WTC11 (cell line): Measurements from ENCODE around the gene NAV2. TPM values are rescaled to one million over a fixed set of nuclear protein-coding genes. Genes with fewer than 3 reads are reported as not detected.
A peak's percentile ranks its signal among the peaks of the same experiment; 100 is the strongest.

ENCODE experiments used
- ATAC-seq: fragments of 200-7000 bp; cut with Tn5 transposase; 2 replicates; pipeline ENCODE4 v1.10.0; 2021; ENCODE audit warnings: mild to moderate bottlenecking, moderate library complexity
- CTCF ChIA-PET: fragments of 300-600 bp; sonication (Branson Sonifier 250); formaldehyde crosslinking; loops from one replicate; lab custom pipeline; 2021; ENCODE audit warnings: antibody characterized with exemption; lab: Charles Lee
- POLR2A ChIA-PET: fragments of 350-600 bp; sonication (Branson Sonifier 250); formaldehyde crosslinking; loops from one replicate; lab custom pipeline; 2021; ENCODE audit warnings: antibody characterized with exemption; lab: Charles Lee
- DNase-seq: peaks from one replicate; pipeline ENCODE4 v3.0.0; 2021; ENCODE audit warnings: low spot score
- H3K27ac Mint-ChIP-seq: 2 replicates; pipeline ENCODE4 v1.8.0; 2021; ENCODE audit warnings: mixed read lengths
- H3K27me3 Mint-ChIP-seq: 2 replicates; pipeline ENCODE4 v1.8.0; 2021; ENCODE audit warnings: low read depth, mild to moderate bottlenecking, moderate library complexity, mixed read lengths
- H3K36me3 Mint-ChIP-seq: 2 replicates; pipeline ENCODE4 v1.8.0; 2021; ENCODE audit warnings: mixed read lengths
- H3K4me1 Mint-ChIP-seq: 2 replicates; pipeline ENCODE4 v1.8.0; 2022; ENCODE audit warnings: mixed read lengths
- H3K4me3 Mint-ChIP-seq: 2 replicates; pipeline ENCODE4 v1.8.0; 2021; ENCODE audit warnings: mild to moderate bottlenecking, moderate library complexity, mixed read lengths
- H3K9me3 Mint-ChIP-seq: 2 replicates; pipeline ENCODE4 v1.8.0; 2021; ENCODE audit warnings: mixed read lengths
- CDX4 ChIP-seq: fragments of 250-450 bp; sonication (Bioruptor Pico); IDR thresholded peaks from 2 replicates; pipeline ENCODE4 v1.9.0; 2021; ENCODE audit warnings: moderate library complexity, mild to moderate bottlenecking, inconsistent platforms, borderline replicate concordance
- CTCF ChIP-seq: fragments of 200-600 bp; IDR thresholded peaks from 2 replicates; pipeline ENCODE4 v1.8.0; 2022; ENCODE audit warnings: antibody characterized with exemption
- EMX1 ChIP-seq: fragments of 250-450 bp; sonication (Bioruptor Pico); IDR thresholded peaks from 2 replicates; pipeline ENCODE4 v1.8.0; 2021; ENCODE audit warnings: mild to moderate bottlenecking
- ESRRA ChIP-seq: sonication (generic); formaldehyde crosslinking; IDR thresholded peaks from 2 replicates; pipeline ENCODE4 v1.8.1; 2022; ENCODE audit warnings: mild to moderate bottlenecking, missing genetic modification reagents, borderline replicate concordance
- ETV6 ChIP-seq: sonication (generic); formaldehyde crosslinking; IDR thresholded peaks from 2 replicates; pipeline ENCODE4 v1.8.1; 2022; ENCODE audit warnings: mild to moderate bottlenecking, missing genetic modification reagents
- GABPB1 ChIP-seq: sonication (generic); formaldehyde crosslinking; IDR thresholded peaks from 2 replicates; pipeline ENCODE4 v1.8.1; 2023; ENCODE audit warnings: mild to moderate bottlenecking, missing genetic modification reagents
- HMGA2 ChIP-seq: fragments of 250-450 bp; sonication (Bioruptor Pico); IDR thresholded peaks from 2 replicates; pipeline ENCODE4 v1.4.0; 2021; ENCODE audit warnings: mild to moderate bottlenecking, moderate library complexity
- IRF2 ChIP-seq: sonication (generic); formaldehyde crosslinking; IDR thresholded peaks from 2 replicates; pipeline ENCODE4 v1.8.0; 2022; ENCODE audit warnings: low read depth, missing genetic modification reagents, borderline replicate concordance
- MXD4 ChIP-seq: fragments of 250-450 bp; sonication (Bioruptor Pico); IDR thresholded peaks from 2 replicates; pipeline ENCODE4 v1.8.0; 2021; ENCODE audit warnings: mild to moderate bottlenecking, moderate library complexity, borderline replicate concordance
- NR1H2 ChIP-seq: sonication (generic); formaldehyde crosslinking; IDR thresholded peaks from 2 replicates; pipeline ENCODE4 v1.9.0; 2021; ENCODE audit warnings: mild to moderate bottlenecking, moderate library complexity, missing genetic modification reagents
- NR3C1 ChIP-seq: sonication (generic); formaldehyde crosslinking; conservative IDR thresholded peaks from 2 replicates; pipeline ENCODE4 v1.8.1; 2023; ENCODE audit warnings: low read depth, mild to moderate bottlenecking, missing genetic modification reagents
- OVOL2 ChIP-seq: fragments of 250-450 bp; sonication (Bioruptor Pico); IDR thresholded peaks from 2 replicates; pipeline ENCODE4 v1.9.0; 2021; ENCODE audit warnings: mild to moderate bottlenecking, borderline replicate concordance
- TEAD4 ChIP-seq: sonication (generic); formaldehyde crosslinking; IDR thresholded peaks from 2 replicates; pipeline ENCODE4 v1.8.0; 2022; ENCODE audit warnings: mild to moderate bottlenecking, missing genetic modification reagents
- USF2 ChIP-seq: sonication (generic); formaldehyde crosslinking; IDR thresholded peaks from 2 replicates; pipeline ENCODE4 v1.8.1; 2023; ENCODE audit warnings: mild to moderate bottlenecking, missing genetic modification reagents, moderate library complexity
- ZBTB21 ChIP-seq: sonication (generic); formaldehyde crosslinking; IDR thresholded peaks from 2 replicates; pipeline ENCODE4 v1.8.1; 2023; ENCODE audit warnings: mild to moderate bottlenecking, missing genetic modification reagents, borderline replicate concordance
- ZNF138 ChIP-seq: sonication (generic); formaldehyde crosslinking; conservative IDR thresholded peaks from 2 replicates; pipeline ENCODE4 v1.8.1; 2022; ENCODE audit warnings: mild to moderate bottlenecking, moderate library complexity, missing genetic modification reagents
- ZNF317 ChIP-seq: sonication (generic); formaldehyde crosslinking; IDR thresholded peaks from 2 replicates; pipeline ENCODE4 v1.8.1; 2023; ENCODE audit warnings: low read depth, mild to moderate bottlenecking, moderate library complexity, missing genetic modification reagents, borderline replicate concordance
- ZNF416 ChIP-seq: fragments of 250-450 bp; sonication (Bioruptor Pico); IDR thresholded peaks from 2 replicates; pipeline ENCODE4 v1.9.0; 2021; ENCODE audit warnings: mild to moderate bottlenecking, inconsistent platforms
- ZNF423 ChIP-seq: fragments of 250-450 bp; sonication (Bioruptor Pico); IDR thresholded peaks from 2 replicates; pipeline ENCODE4 v2.1.2; 2022; ENCODE audit warnings: mild to moderate bottlenecking, moderate library complexity
- total RNA-seq: library from RNA; stranded (reverse); gene quantifications from 3 replicates; pipeline ENCODE4 v1.2.3, GENCODE V29; 2021
- TF ChIP-seq, protein P1 (sequence below): sonication (generic); formaldehyde crosslinking; conservative IDR thresholded peaks from 2 replicates; pipeline ENCODE4 v1.8.1; 2022; ENCODE audit warnings: mild to moderate bottlenecking, missing genetic modification reagents
- TF ChIP-seq, protein P2 (sequence below): fragments of 250-450 bp; sonication (Bioruptor Pico); IDR thresholded peaks from 2 replicates; pipeline ENCODE4 v1.8.0; 2021; ENCODE audit warnings: mild to moderate bottlenecking
- TF ChIP-seq, protein P3 (sequence below): sonication (generic); formaldehyde crosslinking; IDR thresholded peaks from 2 replicates; pipeline ENCODE4 v1.8.0; 2023; ENCODE audit warnings: mild to moderate bottlenecking, missing genetic modification reagents

The NAV2 gene
- total RNA-seq, 1 experiment from 2014 or later = 42.8 TPM

GRCh38 chr11:20041499-20041898 lies 328.9 kb downstream of the NAV2 start:
- Mint-ChIP-seq H3K27ac (0 out of 2 replicates have a peak overlapping the region, but pooled peaks have one; percentile 1), H3K4me1 (peaks cover 45% of the 10 kb centered on the region), H3K36me3 (peaks cover 51% of the 10 kb centered on the region), H3K27me3 (no peaks in the 10 kb centered on the region), H3K4me3 (no peak overlapping the region), H3K9me3 (no peaks in the 10 kb centered on the region)
- ChIA-PET CTCF (interaction anchor here (1.0 to 1.3 kb wide), 2 partner anchors 11 to 87 kb away, joined by 3 read pairs; no protein-coding TSS in a partner anchor), POLR2A (interaction anchor here (0.8 kb wide), 1 partner anchor 19 kb away, joined by 3 read pairs; no protein-coding TSS in a partner anchor)
- DNase-seq (no peak), ATAC-seq (no peak)
- TF ChIP-seq IRF2 (no peak), OVOL2 (no peak), HMGA2 (CRISPR knock-in tag) (no peak), NR1H2 (CRISPR knock-in tag) (no peak), MXD4 (no peak), EMX1 (CRISPR knock-in tag) (no peak), ZNF423 (CRISPR knock-in tag) (no peak), ESRRA (CRISPR knock-in tag) (no peak), CTCF (no peak), ZNF138 (no peak), ZNF416 (no peak), ZBTB21 (CRISPR knock-in tag) (no peak)
- TF ChIP-seq, protein P1, sequence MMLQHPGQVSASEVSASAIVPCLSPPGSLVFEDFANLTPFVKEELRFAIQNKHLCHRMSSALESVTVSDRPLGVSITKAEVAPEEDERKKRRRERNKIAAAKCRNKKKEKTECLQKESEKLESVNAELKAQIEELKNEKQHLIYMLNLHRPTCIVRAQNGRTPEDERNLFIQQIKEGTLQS (CRISPR knock-in tag) = no peak

- TF ChIP-seq CDX4 (no peak), ZNF317 (CRISPR knock-in tag) (no peak), ETV6 (CRISPR knock-in tag) (no peak), GABPB1 (no peak), USF2 (no peak), TEAD4 (CRISPR knock-in tag) (no peak), OVOL2 (no peak), NR3C1 (no peak)
- TF ChIP-seq, protein P1 (CRISPR knock-in tag) = no peak
- TF ChIP-seq, protein P2, sequence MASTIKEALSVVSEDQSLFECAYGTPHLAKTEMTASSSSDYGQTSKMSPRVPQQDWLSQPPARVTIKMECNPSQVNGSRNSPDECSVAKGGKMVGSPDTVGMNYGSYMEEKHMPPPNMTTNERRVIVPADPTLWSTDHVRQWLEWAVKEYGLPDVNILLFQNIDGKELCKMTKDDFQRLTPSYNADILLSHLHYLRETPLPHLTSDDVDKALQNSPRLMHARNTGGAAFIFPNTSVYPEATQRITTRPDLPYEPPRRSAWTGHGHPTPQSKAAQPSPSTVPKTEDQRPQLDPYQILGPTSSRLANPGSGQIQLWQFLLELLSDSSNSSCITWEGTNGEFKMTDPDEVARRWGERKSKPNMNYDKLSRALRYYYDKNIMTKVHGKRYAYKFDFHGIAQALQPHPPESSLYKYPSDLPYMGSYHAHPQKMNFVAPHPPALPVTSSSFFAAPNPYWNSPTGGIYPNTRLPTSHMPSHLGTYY = no peak
- TF ChIP-seq, protein P3, sequence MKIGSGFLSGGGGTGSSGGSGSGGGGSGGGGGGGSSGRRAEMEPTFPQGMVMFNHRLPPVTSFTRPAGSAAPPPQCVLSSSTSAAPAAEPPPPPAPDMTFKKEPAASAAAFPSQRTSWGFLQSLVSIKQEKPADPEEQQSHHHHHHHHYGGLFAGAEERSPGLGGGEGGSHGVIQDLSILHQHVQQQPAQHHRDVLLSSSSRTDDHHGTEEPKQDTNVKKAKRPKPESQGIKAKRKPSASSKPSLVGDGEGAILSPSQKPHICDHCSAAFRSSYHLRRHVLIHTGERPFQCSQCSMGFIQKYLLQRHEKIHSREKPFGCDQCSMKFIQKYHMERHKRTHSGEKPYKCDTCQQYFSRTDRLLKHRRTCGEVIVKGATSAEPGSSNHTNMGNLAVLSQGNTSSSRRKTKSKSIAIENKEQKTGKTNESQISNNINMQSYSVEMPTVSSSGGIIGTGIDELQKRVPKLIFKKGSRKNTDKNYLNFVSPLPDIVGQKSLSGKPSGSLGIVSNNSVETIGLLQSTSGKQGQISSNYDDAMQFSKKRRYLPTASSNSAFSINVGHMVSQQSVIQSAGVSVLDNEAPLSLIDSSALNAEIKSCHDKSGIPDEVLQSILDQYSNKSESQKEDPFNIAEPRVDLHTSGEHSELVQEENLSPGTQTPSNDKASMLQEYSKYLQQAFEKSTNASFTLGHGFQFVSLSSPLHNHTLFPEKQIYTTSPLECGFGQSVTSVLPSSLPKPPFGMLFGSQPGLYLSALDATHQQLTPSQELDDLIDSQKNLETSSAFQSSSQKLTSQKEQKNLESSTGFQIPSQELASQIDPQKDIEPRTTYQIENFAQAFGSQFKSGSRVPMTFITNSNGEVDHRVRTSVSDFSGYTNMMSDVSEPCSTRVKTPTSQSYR (CRISPR knock-in tag) = no peak
- H3K36me3 Mint-ChIP-seq = peaks cover 53% of the 10 kb centered on the region
- DNase-seq = no peak
- POLR2A ChIA-PET = interaction anchor here (0.8 kb wide), 2 partner anchors 20 to 88 kb away, joined by 3 read pairs; no protein-coding TSS in a partner anchor
- CTCF ChIA-PET = interaction anchor here (0.6 to 1.5 kb wide), 6 partner anchors 12 to 485 kb away, joined by 3 to 5 read pairs (median 4); no protein-coding TSS in a partner anchor
- no peak for ATAC-seq
- H3K27me3 Mint-ChIP-seq = no peaks in the 10 kb centered on the region
- peak overlapping the region; percentile 1; the same call in 1 of the 2 replicates for H3K27ac Mint-ChIP-seq
- H3K4me1 Mint-ChIP-seq = peaks cover 39% of the 10 kb centered on the region
- H3K4me3 Mint-ChIP-seq = no peak overlapping the region
- no peaks in the 10 kb centered on the region for H3K9me3 Mint-ChIP-seq
These were observed 329.5 kb downstream of the NAV2 start for GRCh38 chr11:20042045-20042639.
